HG02588 (cell line): ENCODE data around the gene SMIM20.
"Not testable (repeated sequence)": the region's sequence is repeated elsewhere in the genome, so short reads cannot be mapped to it uniquely, and the experiment has no call there.

Source experiments
- ATAC-seq: cut with Tn5 transposase; IDR thresholded peaks from one replicate; pipeline ENCODE4 v1.9.1; 2021; ENCODE audit warnings: mild to moderate bottlenecking, moderate library complexity; ENCODE audit not compliant: unreplicated experiment

Gene SMIM20

GRCh38 chr4:25890571-25891485 lies 23.2 kb upstream of the SMIM20 start:
- ATAC-seq: no peak

GRCh38 chr4:25892796-25893195 lies 21.2 kb upstream of the SMIM20 start:
- no peak for ATAC-seq

GRCh38 chr4:25896776-25897539 lies 17.1 kb upstream of the SMIM20 start:
- ATAC-seq: no peak

DNA sequence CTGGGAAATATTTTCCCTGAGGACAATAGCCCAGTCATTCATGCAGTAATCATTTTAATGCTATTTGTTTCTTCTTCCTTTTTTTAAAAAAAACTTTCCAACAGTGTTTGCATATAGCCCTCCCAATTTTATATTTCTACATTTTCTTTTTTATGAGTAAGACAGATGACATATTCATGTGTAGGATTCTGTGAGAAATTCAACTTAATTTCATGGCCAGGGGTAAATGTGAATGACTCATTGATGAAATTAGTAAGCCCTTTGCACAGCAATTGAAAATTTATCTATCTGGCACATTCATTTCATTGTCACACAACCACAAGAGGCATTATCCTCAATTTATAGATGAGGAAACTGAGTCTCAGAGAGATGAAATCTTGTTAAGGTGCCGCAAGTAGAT lies 13.7 kb upstream of the SMIM20 start:
- no peak for ATAC-seq

- ATAC-seq: no peak
Measured at GRCh38 chr4:25901030-25901430, 13.0 kb upstream of the SMIM20 start.

- no peak for ATAC-seq
Measured at GRCh38 chr4:25903900-25904747, 9.9 kb upstream of the SMIM20 start.

DNA sequence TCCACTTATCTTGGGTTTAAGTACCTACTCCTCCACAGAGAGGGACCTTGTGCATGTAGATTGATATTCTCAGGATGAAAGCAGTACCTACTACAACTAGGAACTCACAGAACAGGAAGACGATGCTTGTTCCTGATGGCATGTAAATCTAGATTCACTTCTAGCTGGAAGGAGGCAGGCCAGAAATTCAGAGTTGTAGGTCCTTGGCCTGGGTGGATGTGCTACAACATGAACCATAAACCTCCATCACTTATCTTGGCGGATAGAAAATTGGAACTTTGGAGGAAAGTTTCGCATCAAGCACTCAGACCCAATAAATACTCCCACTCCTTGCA lies 9.3 kb upstream of the SMIM20 start:
- ATAC-seq: no peak

GRCh38 chr4:25905371-25905770 lies 8.6 kb upstream of the SMIM20 start:
- ATAC-seq: no peak

- ATAC-seq: not testable (repeated sequence)
Measured at GRCh38 chr4:25906113-25906512, 7.9 kb upstream of the SMIM20 start.

DNA sequence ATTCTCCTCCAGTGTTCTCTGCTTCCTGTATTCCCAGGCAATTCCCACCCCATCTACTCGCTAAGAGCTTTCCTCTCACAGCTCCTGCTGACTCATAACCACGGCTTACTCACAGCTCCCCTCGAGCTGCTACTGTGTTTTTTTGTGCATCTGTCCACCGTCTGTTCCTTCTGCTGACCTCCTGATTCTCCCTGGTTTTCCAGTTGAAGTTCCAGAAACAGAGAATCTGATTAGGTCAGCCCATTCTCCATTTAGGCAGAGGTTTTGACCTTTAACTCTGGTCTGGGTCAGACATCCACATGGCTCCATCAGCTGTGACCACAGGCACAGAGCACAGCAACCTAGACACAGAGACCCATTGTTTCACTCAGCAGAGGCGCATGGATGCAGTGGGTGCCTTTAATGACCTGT lies 5.5 kb upstream of the SMIM20 start:
- no peak for ATAC-seq

- no peak for ATAC-seq
Measured at GRCh38 chr4:25911356-25911755, 2.7 kb upstream of the SMIM20 start.

DNA sequence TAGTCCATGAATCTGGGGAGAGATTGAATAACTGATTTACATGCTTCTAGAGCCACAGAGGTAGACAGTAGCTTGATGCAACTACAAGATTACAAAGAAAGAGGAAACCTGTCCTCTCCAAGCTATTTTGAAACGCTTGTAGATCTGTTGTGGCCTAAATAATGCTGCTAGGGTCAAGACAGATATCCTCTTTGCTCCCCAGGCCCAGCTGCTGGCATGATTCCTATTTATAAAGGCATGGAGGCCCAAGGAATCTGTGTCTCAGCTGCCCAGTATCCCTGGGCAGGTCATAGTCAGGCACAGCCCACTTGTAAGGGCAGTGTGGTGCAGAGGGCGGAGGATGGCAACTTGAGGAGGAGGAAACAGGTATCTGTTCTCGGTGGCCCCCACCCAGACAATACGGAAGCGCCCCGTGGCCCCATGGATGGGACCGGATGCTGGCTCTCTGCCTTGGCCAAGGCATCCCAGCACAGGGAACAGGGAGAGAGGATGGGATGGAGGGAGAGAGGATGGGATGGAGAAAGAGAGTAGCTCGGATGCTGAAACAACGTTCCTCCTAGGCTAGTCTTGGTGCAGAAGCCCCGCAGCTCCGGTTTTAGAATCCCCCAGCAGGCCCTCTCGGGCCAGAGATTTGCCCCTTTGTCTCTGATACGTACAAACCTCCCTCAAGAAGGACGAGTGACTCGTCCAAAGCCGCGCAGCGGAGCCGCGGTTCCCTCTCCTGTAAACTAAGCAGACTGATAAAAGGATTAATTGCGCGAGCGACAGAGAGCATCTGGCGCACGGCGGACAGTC lies 767 bp upstream of the SMIM20 start:
- ATAC-seq: peak; percentile 28

DNA sequence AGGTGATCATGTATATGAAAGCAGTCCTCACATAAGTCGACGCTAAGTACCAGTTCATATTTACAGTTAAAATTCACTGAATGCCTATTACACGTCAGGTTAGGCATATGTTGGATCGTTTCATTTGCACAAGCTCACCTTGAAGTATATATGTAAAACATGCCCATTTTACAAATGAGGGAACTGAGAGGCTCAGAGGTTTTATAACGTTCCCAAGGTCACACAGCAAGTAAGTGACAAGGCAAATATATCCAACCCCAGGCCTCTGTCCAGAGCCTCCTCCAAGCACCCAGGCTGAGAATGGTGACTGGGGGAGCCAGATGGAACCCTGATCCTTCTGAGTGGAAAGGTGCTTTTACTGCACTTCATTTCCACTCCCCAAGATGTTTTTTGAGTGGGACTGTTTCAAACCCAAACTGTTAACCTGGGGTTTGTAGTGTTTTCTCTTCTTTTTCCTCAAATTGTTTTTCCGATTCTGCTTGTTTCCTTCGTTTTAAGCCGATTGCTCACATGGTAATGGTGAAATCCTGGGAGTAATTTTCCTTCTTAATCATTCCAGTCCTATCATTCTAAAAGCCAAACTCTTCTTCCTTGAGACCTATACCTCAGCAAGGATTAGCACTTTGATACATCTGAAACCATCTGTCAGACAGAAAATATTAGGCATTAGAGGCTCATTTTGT lies 791 bp downstream of the SMIM20 start:
- ATAC-seq: peak; percentile 5

DNA sequence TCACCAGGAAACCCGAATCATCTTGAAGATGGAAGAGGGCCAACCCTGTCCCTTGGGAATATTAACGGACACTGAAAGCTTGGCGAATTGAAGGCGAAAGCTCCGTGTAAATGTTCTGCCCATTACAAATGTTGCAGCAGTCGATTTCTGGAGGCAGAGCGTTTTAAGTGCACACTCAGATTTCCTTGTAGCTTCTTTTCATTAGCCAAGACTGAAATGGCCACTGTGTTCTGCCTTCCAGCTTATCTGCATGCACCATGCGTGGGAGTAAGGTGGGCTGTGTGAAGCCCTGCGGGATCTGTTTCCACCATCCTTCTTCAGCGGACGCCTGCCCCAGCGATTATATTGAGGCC lies 1.3 kb downstream of the SMIM20 start:
- ATAC-seq: no peak

- ATAC-seq: no peak
Measured at GRCh38 chr4:25916870-25917269, 2.9 kb downstream of the SMIM20 start.

DNA sequence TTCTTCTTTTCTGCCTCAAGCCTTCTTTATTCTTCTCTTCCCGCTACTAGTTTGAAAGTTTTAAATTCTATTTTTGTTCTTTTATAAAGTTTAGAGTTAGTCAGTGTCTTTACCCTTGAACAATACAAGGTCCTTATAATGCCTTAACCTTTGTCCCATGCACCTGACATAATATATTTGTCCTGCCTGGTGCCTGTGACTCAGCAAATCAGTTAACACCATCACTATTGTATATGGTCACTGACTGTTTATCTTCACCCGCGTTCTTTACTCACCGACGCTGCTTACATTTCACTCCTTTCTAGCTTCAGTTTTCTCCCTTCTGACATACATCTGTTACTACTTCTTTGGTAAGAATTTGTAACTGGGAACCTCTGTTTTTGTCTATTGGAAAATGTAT lies 5.7 kb downstream of the SMIM20 start:
- no peak for ATAC-seq

DNA sequence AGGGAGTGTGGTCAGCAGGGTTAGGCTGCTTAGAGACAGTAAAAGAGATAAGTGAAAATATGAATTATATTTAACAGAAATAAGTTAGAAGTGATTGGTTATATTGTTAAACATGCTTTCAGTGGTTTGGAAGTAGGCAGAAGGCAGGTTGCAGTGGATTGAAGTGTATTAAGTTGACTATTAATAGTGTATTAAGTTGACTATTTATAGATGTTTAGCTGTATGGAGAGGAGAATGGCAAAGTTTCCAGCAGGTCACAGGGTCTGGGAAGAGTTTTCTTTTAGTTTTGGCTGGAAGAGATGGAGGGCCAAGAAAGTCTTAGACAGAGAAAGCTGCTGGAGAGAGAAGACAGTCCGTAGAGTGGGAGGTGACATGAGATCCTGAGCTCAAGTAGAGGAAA lies 7.9 kb downstream of the SMIM20 start:
- ATAC-seq: no peak

DNA sequence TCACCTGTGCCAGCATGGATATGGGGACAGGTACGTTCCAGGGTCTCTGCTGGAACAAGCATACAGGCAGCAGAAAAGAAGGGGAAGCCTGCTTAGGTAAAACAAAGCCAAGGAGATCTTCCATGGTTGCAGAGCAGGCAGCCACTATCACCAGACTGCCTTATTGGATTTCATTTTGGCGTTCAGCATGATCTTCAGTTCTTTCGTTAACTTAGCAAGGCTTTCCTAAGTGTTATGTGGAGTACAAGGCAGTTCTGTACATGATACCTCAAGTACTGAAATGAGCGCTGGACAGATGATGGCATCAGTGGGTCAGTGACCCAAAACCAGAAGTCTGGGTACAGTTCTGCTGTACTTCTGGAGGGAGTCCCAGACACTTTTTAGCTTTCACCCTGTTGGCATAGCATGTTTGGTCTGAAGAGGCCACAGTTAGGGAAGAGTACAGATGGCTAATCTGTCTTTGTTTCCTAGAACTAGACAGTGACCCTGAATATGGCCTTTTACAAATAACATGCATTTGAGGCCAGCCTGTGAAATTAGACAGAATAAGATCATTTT lies 8.9 kb downstream of the SMIM20 start:
- ATAC-seq: no peak

DNA sequence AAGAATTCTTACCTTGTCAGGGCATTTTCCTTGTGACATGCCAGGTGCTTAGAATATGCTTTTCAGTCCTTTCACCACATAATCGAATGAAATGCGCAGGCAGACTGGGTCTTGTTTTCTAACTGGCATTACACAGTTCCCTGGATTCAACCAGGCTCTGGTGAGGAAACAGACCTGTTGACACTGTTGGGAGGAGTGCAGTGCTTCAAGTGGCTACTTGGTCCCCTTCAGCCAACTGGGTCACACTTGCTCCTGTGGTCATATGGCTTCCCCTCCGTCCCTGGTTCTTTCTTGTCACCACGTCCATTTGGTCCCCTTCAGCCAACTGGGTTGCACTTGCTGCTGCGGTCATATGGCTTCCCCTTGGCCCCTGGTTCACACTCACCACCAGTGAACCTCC lies 9.7 kb downstream of the SMIM20 start:
- no peak for ATAC-seq
